ENCODE data around the gene APOBEC3F. TPM values are rescaled to one million over a fixed set of nuclear protein-coding genes. Genes with fewer than 3 reads are reported as not detected.
"Not testable (repeated sequence)": the region's sequence is repeated elsewhere in the genome, so short reads cannot be mapped to it uniquely, and the experiment has no call there.

Gene APOBEC3F
- 22.5 TPM for total RNA-seq

DNA sequence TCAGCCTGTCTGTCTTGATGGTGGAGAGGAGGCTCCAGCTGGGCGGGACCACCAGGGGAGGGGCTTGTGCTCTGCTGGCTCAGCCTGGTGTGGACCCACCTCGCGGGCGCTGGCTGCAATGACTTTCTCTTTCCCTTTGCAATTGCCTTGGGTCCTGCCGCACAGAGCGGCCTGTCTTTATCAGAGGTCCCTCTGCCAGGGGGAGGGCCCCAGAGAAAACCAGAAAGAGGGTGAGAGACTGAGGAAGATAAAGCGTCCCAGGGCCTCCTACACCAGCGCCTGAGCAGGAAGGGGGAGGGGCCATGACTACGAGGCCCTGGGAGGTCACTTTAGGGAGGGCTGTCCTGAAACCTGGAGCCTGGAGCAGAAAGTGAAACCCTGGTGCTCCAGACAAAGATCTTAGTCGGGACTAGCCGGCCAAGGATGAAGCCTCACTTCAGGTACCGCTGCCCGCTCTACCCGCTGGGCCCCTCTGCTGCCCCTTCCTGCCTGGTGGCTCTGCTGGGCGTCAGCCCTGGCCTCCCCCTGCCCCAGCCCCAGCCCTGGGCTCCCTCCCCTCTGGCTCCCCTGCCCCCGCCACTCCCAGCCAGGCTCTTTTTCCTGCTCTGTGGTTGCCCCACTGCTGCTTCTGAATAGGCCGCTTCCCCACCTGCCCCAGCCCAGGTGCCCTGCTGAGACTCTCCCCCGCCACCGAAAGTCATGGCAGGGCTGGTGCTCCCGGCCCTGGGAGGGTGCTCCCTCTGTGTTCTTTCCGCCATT is at the start of gene APOBEC3F:
Gene APOBEC3F, plus strand, starts transcription at position 327 of the 759 bp plus-strand sequence. Its CDS starts 97 bp downstream, at position 424.
- DNase-seq (ENCODE audit: low spot score) = peak; percentile 74

DNA sequence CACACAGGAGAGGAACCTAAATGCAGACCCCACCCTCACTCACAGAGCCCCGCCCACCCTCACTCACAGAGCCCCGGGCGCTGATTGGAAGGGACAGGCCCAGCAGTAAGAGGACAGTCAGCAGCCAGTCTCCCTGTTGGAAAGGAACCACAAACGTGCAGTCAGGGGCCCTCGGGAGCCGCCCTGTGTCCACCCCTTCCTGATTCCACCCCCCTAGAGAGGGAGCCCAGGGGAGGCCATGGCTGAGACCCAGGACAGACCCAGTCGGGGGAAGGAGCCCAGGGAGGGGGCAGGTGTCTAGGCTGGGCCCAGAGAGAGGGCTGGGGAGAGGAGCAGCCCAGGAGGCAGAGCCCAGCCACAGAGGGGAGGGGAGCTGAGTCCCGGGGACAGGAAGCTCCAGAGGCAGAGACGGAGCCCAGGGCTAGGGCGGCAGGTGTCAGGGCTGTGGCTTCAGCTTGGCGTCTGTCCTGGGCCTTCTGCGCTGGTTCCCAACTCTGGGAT is 47.7 kb upstream of the APOBEC3F start:
- DNase-seq (ENCODE audit: low spot score) = not testable (repeated sequence)

DNA sequence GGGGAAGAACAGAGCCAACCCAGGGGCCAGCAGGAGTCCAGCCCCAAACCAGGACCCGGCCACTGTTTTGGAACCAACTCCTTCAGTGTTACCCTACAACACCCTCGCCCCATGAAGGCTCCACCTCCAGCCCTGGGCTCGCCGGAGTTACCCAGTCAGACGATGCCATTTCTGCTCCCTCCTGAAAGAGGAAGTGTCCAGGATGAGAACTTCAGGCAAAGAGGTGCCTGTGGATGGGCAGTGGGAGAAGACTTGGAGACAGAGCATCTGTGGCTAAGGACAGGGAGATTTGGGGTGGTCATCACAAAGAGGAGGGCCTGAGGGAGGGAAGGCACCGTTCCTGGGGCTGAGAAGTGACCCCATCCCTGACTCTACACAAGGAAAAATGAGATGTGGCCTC is 44.6 kb upstream of the APOBEC3F start:
- DNase-seq (ENCODE audit: low spot score) = no peak

DNA sequence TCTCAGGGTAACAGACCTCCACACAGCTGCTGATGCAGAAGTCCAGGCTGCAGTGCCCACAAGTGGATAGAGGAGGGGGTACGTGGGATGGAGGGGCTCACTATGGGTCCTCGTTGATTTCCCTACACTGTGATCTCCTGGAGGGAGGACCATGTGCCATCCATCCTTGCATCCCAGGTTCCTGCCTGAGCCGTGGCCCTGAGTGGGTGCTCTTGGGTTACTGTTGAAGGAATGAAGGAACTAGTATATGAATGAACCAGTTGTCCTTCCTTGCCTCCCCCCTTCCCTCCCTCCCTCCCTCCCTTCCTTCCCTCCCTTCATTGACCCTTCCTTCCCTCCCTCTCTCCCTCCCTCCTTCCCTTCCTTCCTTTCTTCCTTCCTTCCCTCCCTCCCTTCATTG is 43.1 kb upstream of the APOBEC3F start:
- no peak for DNase-seq (ENCODE audit: low spot score)

DNA sequence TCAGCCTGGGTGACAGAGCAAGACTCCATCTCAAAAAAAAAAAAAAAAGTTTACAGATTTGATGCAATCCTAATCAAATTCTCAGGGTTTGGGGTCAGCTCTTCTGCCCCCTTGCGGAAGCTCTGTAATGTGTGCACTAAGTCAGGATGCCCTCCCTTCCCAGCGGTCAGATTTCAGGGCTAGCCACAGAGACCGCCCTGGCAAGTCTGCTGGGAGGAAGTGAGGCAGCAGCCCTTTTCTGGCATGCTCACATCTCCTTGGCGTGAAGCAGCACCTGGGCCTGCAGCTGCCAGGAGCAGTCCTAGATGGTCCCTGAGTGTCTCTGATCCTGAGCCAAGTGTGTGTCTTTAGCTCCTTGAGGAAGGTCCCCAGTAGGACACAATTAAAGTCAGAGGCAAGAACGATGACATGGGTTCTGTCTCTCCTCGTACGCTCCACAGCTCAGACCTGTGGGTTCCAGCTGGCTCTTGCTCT is 37.5 kb upstream of the APOBEC3F start:
- DNase-seq (ENCODE audit: low spot score) = peak; percentile 86

DNA sequence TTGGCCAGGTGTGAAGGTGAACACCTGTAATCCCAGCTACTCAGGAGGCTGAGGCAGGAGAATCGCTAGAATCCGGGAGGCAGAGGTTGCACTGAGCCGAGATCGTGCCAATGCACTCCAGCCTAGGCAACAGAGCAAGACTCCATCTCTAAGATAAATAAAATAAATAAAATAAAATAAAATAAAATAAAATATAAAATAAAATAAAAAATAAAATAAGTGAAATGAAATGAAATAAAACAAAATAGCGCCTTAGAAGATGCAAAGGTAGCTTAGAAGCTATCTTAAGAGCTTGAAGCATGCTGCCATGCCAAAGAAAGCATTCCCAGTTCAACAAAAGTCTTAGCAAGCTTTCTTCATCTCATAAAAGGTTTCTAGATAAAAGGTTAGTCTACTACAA is 33.5 kb upstream of the APOBEC3F start:
- no peak for DNase-seq (ENCODE audit: low spot score)

DNA sequence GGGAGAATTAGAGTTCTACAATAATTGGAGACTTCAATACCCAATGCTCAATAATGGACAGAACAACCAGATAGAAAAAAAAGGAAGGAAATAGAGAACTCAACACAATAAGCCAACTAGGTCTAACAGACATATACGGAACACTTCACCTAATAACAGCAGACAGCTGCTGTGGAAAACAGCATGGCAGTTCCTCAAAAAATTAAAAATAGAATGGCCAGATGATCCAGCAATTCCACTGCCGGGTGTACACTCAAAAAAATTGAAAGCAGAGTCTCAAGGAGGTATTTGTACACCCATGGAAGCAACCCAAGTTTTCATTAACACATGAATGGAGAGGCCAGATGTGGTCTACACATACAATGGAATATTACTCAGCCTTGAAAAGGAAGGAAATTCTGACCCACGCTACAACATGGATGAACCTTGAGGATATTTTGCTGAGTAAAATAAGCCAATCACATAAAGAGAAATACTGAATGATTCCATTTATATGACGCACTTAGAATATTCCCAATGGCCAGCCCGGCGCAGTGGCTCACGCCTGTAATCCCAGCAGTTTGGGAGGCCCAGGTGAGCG is 32.3 kb upstream of the APOBEC3F start:
- not testable (repeated sequence) for DNase-seq (ENCODE audit: low spot score)

DNA sequence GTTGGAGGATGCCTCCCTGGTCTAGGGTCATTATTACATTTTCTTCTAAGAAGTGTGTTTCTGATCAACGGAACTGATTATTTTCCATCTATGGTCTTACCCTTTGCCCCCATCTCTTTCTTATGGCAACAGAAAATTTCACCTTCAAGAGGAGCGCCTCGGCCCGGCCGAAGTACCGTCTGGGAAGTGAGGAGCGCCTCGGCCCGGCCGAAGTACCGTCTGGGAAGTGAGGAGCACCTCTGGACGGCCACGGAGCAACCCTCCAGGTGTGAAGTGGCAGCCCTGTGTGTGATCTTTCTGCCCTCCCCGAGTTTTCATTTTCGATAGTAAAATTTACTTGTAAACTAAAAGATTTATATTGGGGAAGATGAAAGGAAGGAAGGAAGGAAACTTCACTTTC is 29.7 kb upstream of the APOBEC3F start:
- no peak for DNase-seq (ENCODE audit: low spot score)

DNA sequence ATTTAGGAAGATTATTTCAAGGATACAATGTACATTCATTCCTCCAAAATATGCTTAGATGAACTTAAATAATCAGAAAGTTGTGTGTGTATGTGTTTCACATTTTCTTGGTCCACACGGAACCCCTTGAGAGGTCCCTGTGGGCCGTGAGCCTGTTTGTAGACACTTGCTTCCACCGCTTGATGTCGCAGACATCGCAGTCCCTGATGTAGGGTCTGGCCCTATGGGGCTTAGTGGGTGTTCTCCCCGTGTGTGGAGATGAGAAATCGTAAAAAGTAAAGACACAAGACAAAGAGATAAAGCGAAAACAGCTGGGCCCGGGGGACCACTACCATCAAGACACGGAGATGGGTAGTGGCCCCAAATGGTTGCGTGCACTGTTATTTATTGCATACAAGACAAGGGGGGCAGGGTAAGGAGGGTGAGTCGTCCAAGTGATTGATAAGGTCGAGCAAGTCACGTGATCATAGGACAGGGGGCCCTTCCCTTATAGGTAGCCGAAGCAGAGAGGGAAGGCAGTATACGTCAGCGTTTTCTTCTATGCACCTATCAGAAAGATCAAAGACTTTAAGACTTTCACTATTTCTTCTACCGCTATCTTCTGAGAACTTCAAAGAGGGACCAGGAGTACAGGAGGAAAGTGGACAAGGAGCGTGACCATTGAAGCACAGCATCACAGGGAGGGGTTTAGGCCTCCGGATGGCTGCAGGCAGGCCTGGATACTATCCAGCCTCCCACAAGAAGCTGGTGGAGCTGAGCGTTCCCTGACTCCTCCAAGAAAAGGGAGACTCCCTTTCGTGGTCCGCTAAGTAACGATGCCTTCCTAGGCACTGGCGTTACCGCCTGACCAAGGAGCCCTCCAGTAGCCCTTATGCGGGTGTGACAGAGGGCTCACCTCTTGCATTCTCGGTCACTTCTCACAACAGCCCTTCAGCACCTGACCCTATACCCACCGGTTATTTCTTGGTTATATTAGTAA is 27.8 kb upstream of the APOBEC3F start:
- no peak for DNase-seq (ENCODE audit: low spot score)

DNA sequence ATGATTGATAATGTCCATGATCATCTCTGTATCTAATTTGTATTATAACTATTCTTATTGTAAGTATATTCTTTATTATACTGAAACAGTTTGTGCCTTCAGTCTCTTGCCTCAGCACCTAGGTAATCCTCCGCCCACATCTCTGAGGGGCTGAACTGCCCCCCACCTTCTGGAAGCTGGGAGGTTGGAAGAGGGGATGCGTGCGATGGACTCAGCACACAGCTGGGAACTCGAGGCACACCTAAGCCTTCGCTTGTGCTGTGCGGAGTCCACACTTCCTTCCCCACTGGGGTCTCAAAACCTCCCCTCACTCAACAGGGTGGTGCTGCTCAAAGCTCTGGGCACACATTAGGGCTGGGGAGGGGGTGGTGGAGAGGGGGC is 27.1 kb upstream of the APOBEC3F start:
- DNase-seq (ENCODE audit: low spot score) = not testable (repeated sequence)

DNA sequence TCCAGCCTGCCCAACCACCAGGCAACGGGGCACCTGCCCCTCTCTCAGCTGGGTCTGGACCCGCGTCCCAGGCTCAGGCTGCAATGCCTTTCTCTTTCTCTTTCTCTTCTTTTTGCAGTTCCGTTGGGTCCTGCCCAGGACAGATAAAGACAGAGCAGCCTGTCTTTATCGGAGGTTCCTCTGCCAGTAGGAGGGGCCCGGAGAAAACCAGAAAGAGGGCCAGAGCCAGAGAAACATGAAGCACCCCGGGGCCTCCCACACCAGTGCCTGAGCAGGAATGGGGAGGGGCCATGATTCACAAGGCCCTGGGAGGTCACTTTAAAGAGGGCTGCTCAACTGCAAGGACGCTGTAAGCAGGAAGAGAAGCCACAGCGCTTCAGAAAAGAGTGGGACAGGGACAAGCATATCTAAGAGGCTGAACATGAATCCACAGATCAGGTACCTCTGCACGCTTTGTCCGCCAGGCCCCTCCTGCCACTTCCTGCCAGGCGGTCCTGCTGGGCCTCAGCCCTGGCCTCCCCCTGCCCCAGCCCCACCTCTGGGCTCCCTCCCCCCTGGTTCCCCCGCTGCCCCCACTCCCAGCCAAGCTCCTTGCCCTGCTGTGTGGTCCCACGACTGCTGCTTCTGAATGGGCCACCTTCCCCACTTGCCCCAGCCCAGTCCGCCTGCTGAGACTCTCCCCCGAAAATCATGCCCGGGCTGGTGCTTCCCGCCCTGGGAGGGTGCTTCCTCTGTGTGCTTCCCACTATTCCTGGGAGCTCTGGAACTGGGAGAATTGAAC is 26.5 kb upstream of the APOBEC3F start, which contains the start of gene APOBEC3C:
Gene APOBEC3C, plus strand, starts transcription at position 316 of the 781 bp plus-strand sequence. Its CDS starts 106 bp downstream, at position 422.
- DNase-seq (ENCODE audit: low spot score) = peak; percentile 89

DNA sequence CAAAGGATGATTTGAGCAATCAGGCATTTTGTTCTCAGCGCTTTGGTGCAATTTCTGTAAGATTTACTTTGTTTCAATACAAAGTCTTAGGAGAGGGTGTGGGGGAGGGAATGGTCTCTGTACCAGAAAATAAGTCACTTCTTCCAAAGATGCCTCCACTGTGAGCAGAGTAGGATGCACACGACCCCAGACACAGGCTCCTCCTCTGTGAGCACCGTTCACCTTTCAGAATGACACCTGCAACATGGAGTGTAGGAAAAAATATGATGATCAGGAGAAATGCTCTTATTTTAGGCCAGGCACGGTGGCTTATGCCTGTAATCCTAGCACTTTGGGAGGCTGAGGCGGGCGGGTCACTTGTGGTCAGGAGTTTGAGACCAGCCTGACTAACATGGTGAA is 25.9 kb upstream of the APOBEC3F start:
- DNase-seq (ENCODE audit: low spot score) = not testable (repeated sequence)

DNA sequence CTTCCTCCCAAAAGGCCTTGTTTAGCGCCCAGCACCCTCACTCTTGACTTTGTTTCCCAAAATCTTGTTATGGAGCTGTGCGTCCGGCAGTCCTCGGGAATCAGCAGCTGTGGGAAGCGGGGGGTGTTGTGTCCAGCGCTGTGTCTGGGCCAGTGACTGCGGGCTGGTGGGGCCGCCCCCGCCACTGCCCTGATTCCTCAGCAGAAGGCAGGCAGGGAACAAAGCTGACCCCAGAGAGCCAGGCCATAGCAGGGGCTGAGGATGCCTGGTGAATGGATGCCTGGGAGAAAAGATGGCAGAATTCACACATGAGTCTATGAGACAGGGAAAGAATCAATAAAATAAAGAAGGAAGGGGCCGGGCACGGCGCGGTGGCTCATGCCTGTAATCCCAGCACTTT is 24.1 kb upstream of the APOBEC3F start:
- DNase-seq (ENCODE audit: low spot score) = no peak

DNA sequence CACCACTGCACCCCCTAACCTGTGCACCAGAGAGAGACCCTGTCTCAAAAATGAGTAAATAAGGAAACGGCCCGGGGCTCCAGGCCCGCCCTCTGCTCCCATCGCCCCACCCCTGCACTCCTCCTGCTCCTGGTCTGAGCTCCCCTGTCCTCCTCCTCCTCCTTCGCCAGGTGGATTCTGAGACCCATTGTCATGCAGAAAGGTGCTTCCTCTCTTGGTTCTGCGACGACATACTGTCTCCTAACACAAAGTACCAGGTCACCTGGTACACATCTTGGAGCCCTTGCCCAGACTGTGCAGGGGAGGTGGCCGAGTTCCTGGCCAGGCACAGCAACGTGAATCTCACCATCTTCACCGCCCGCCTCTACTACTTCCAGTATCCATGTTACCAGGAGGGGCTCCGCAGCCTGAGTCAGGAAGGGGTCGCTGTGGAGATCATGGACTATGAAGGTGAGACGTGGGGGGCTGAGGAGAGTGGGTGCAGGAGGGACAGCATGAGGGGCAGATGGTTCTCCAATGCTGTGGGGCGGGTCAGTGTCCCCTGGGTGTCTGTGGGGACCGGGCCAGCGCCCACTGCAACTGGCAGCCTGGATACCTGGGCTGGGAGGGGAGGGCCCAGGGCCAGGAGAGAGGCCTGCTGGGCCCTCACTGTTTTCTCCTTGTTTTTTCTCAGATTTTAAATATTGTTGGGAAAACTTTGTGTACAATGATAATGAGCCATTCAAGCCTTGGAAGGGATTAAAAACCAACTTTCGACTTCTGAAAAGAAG is 22.9 kb upstream of the APOBEC3F start:
- no peak for DNase-seq (ENCODE audit: low spot score)

DNA sequence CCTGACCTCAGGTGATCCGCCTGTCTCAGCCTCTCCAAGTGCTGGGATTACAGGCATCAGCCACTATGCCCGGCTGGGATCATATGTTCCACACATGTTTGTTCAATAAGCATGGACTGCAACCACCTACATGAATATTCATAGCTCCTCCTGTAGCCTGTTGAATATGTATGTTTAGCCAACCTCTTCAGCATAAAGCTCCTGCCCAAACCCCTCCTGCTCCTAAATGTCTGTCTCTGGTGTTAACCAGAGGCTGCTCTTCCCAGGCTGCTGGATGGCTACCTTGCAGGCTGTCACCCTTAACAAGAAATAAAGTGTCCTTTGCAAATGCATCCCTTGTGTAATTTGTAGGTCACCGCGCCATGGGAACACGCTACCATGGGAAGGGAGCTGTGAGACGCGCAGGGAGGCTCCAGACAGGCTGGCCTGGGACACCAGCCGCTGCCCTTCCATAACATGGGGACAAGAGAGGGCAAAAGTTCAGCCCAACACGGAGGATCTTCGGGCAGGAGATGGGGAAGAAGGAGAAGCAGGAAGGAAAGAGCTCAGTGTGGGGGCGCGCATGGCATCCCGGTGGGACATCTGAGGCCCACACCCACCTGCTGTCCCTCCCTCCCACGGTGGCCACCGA is 20.5 kb upstream of the APOBEC3F start:
- not testable (repeated sequence) for DNase-seq (ENCODE audit: low spot score)

DNA sequence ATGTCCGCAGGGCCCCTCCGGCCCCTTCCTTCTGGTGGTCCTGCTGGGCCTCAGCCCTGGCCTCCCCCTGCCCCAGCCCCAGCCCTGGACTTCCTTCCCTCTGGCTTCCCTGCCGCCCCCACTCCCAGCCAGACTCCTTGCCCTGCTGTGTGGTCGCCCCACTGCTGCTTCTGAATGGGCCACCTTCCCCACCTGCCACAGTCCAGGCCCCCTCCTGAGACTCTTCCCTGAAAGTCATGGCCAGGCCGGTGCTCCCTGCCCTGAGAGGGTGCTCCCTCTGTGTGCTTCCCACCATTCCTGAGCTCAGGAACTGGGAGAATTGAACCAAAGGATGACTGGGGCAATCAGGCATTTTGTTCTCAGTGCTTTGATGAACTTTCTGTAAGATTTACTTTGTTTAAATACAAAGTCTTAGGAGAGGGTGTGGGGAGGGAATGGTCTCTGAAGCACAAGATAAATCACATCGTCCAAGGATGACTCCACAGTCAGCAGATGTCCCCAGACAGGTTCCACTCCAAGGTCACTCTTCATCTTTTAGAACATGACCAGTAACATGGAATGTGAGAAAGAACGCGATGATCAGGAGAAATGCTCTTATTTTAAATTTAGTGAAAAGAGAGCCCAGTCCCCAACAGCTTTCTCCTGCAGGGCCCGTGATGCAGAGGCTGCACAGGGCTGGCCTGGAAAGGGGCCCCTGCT is 19.0 kb upstream of the APOBEC3F start:
- DNase-seq (ENCODE audit: low spot score) = no peak

DNA sequence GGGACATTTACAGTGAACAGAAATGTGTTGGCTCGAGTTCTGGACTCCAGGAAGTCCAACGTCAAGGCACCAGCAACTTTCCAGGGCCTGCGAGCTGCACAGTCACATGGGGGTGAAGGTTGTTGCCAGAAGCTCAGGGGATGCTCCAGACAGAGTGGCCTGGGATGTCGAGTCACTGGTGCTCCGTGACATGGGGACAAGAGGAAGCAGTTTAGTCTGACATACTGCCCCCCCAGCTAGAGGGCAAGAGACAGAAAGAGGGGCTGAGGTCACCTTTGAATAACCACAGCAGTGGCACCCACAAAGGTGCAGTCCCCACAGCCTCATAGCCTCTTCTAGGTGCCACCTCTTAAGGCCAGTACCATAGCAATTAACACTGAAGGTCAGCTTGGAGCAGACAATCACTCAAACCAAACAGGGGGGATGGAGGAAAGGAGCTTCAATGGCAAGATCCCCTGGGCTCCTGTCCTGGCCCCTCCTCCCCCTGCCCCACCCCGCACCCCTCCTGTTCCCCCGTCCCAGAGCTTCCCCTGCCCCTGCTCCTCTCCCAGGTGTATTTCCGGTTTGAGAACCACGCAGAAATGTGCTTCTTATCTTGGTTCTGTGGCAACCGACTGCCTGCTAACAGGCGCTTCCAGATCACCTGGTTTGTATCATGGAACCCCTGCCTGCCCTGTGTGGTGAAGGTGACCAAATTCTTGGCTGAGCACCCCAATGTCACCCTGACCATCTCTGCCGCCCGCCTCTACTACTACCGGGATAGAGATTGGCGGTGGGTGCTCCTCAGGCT is 15.9 kb upstream of the APOBEC3F start:
- DNase-seq (ENCODE audit: low spot score) = no peak

DNA sequence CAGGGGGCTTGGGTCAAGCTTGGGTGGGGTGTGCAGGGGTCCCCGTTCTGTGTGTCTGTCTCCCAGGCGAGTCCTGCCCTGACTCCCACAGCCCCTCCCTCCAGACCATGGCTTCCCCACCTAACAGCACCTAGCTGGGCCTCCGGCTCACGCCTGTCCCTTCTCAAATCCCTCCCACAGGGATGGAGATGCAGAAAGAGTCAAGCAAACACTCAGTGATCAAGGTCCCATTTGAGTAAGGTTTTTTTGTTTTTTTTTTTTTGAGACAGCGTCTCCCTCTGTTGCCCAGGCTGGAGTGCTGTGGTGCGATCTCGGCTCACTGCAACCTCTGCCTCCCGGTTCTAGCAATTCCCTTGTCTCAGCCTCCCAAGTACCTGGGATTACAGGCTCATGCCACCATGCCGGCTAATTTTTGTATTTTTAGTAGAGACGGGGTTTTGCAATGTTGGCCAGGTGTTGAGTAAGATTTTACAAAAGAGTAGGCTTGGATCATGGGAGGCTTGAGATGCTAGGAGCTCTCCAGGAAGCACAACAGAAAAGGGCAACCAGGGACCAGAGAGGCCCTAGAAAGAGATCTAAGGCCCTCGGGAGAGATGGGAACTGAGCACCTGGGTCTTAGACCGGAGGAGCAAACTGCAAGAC is 14.0 kb upstream of the APOBEC3F start:
- DNase-seq (ENCODE audit: low spot score) = no peak
